Lower leg skin (tissue), 4 donors: ENCODE measurements around the gene CFAP161. TPM values are rescaled to one million over a fixed set of nuclear protein-coding genes. Genes with fewer than 3 reads are reported as not detected.

ENCODE experiments used
- DNase-seq, 2 donors: peaks; one replicate each; pipeline ENCODE4 v3.0.0-alpha.2; 2019; ENCODE audit warnings: low spot score in 2 of 2
- H3K4me3 ChIP-seq: fragments of 200-600 bp; sonication (generic); 2 replicates; pipeline ENCODE4 v1.5.1; 2017; ENCODE audit warnings: mild to moderate bottlenecking, low read depth; ENCODE audit not compliant: poor library complexity, severe bottlenecking
- POLR2A ChIP-seq, 2 donors: fragments of 450-650 bp; IDR thresholded peaks; one replicate each; pipeline ENCODE4 v1.6.1; 2016 to 2017; ENCODE audit warnings: antibody characterized with exemption in 2 of 2, mild to moderate bottlenecking in 1 of 2, moderate library complexity in 1 of 2
- WGBS, 2 donors: methylation state at CpG; one replicate each; pipeline ENCODE4 v1.1.5; 2018; 5-methylcytosine and 5-hydroxymethylcytosine counted together
- intact Hi-C: fragments of 100-400 bp; cut with DNase I; formaldehyde crosslinking; loops from one replicate; pipeline ENCODE4 v1.15.0; 2023; ENCODE audit warnings: low total_unique reads
- total RNA-seq, 4 donors: library from RNA; depleted of rRNA; stranded (reverse); fragments of >200 nt; gene quantifications; one replicate each; pipeline ENCODE4 v1.1.0, GENCODE V29; 2016
- TF ChIP-seq, protein P1 (sequence below), 3 donors: fragments of 450-650 bp; IDR thresholded peaks; one replicate each; pipeline ENCODE4 v1.5.1; 2016; ENCODE audit warnings: antibody characterized with exemption in 3 of 3, mild to moderate bottlenecking in 3 of 3, moderate library complexity in 2 of 3

Gene CFAP161
- total RNA-seq, 4 donors from 2014 or later: 0.25 to 0.49 TPM; not detected in 2

GRCh38 chr15:81095690-81096365 is 38.2 kb upstream of the CFAP161 start:
- TF ChIP-seq, protein P1, sequence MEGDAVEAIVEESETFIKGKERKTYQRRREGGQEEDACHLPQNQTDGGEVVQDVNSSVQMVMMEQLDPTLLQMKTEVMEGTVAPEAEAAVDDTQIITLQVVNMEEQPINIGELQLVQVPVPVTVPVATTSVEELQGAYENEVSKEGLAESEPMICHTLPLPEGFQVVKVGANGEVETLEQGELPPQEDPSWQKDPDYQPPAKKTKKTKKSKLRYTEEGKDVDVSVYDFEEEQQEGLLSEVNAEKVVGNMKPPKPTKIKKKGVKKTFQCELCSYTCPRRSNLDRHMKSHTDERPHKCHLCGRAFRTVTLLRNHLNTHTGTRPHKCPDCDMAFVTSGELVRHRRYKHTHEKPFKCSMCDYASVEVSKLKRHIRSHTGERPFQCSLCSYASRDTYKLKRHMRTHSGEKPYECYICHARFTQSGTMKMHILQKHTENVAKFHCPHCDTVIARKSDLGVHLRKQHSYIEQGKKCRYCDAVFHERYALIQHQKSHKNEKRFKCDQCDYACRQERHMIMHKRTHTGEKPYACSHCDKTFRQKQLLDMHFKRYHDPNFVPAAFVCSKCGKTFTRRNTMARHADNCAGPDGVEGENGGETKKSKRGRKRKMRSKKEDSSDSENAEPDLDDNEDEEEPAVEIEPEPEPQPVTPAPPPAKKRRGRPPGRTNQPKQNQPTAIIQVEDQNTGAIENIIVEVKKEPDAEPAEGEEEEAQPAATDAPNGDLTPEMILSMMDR (IDR thresholded peaks at IDR 0.05): no peak
- no peak for TF ChIP-seq POLR2A (IDR thresholded peaks at IDR 0.05)
- WGBS, 2 donors: 77 to 84% methylated on average over 12 of the region's 12 CpGs
- H3K4me3 ChIP-seq: no peak overlapping the region
- DNase-seq: no peak
- intact Hi-C loops: no loop called here

GRCh38 chr15:81096398-81096797 is 37.7 kb upstream of the CFAP161 start:
- H3K4me3 ChIP-seq: no peak overlapping the region
- TF ChIP-seq POLR2A (IDR thresholded peaks at IDR 0.05): no peak
- TF ChIP-seq, protein P1 (IDR thresholded peaks at IDR 0.05): no peak
- DNase-seq: no peak
- intact Hi-C loops: no loop called here
- 82 to 92% methylated on average over 6 of the region's 6 CpGs for WGBS, 2 donors

DNA sequence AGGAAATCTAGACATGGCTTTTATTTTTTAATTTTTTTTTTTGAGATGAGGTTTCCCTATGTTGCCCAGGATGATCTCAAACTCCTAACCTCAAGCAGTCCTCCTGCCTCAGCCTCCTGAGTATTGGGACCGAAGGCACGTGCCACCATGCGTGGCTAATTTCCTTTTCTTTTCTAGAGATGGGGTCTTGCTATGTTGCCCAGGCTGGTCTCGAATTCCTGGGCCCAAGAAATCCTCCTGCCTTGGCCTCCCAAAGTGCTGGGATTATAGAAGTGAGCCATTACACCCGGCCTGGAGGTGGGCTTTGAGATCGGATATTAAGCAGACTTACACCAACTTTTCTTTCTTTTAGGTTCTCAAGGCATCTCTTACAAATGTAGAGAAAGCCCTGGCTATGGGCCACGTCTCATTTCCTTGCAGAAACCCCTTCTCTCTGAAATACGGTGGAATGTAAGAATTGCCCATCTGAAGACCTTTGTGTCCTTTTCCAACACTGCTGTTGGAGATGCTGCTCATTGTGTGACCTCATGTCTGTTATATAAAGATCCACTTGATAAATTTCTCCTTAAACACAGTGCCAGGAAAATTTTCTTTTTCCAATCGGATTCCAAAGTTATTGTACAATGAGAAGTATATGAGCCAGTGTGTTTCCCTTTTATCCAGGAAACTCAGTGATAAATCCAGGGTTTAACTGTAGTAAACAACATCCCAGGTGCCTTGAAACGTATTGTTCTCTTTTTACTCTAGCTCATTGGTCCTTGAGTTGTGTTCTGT is 36.8 kb upstream of the CFAP161 start:
- intact Hi-C loops: no loop called here
- no peak overlapping the region for H3K4me3 ChIP-seq

DNA sequence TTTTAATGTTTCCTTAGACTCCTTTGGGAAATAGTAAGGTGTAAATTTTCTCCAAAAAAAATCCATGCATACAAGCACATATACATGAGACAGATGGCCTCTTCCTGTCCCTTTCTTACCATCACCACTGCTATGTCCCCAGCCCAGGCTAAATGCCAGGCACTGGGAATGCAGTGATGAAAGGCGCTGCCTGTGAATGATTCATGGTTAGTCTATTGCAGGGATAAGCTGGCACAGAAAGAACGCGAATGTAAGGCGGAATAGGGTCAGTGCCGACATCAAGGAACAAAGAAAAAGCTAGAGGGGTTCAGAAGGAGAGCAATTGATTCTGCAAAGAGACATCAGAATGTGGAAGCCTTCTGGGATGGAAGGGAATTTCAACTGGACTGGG is 36.2 kb upstream of the CFAP161 start:
- 34 to 38% methylated on average over 5 of the region's 5 CpGs for WGBS, 2 donors
- DNase-seq: peak in 1 of 2 donors; percentile 63
- TF ChIP-seq, protein P1 (IDR thresholded peaks at IDR 0.05): no peak
- no peak for TF ChIP-seq POLR2A (IDR thresholded peaks at IDR 0.05)
- H3K4me3 ChIP-seq: no peak overlapping the region
- intact Hi-C loops: no loop called here

More for the DNA sequence above, 36.8 kb upstream of the CFAP161 start:
- WGBS, 2 donors: 69 to 75% methylated on average over 10 of the region's 10 CpGs
- DNase-seq: no peak
- TF ChIP-seq, protein P1 (IDR thresholded peaks at IDR 0.05): no peak
- TF ChIP-seq POLR2A (IDR thresholded peaks at IDR 0.05): no peak

DNA sequence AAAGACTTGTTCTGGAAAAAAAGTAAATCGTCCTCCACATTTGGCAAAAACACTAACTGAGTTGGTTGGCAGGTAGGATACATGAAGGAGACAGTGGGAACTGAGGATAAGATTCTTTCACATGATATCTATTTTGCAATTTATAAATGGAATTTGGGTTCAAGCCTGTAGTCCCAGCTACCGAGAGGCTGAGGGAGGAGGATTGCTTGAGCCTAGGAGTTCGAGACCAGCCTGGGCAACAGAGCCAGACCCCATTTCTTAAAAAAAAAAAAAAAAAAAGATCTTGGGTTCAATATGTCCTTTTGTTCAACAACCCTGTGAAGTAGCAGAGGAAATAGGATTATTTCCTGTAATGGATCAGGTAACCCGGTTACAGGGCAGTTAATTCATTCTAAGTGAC is 35.7 kb upstream of the CFAP161 start:
- no peak overlapping the region for H3K4me3 ChIP-seq
- no peak for DNase-seq
- intact Hi-C loops: no loop called here
- TF ChIP-seq, protein P1 (IDR thresholded peaks at IDR 0.05): no peak
- no peak for TF ChIP-seq POLR2A (IDR thresholded peaks at IDR 0.05)
- WGBS, 2 donors: 68 to 73% methylated on average over 4 of the region's 4 CpGs
